IMR-90 (cell line): ENCODE data around the gene CCDC122. TPM values are rescaled to one million over a fixed set of nuclear protein-coding genes. Genes with fewer than 3 reads are reported as not detected.
"Not testable (repeated sequence)": the region's sequence is repeated elsewhere in the genome, so short reads cannot be mapped to it uniquely, and the experiment has no call there.

Experiments used
- ATAC-seq: fragments of 200-7000 bp; cut with Tn5 transposase; 2 replicates; pipeline ENCODE4 v1.9.1; 2020; ENCODE audit warnings: low read depth, mild to moderate bottlenecking, moderate library complexity
- BruUV-seq: library from RNA; stranded (reverse); fragments of 400-500 nt; replicated peaks from 2 replicates; lab custom pipeline; 2021; lab: Mats Ljungman, UMichigan
- CTCF ChIA-PET: fragments of 300-600 bp; formaldehyde crosslinking; extraction: SDS; loops from one replicate; lab custom pipeline; 2021; ENCODE audit warnings: antibody characterized with exemption; lab: Yijun Ruan, JAX
- POLR2A ChIA-PET: fragments of 300-600 bp; sonication (Branson Sonifier 250); formaldehyde crosslinking; loops from one replicate; lab custom pipeline; 2022; ENCODE audit warnings: antibody characterized with exemption; ENCODE audit not compliant: unreplicated experiment; lab: Charles Lee
- DNase-seq: peaks from one replicate; pipeline ENCODE4 v3.0.0; 2013
- H2AFZ ChIP-seq: replicated peaks from 2 replicates; pipeline ENCODE3; 2013; ENCODE audit warnings: low read length, mild to moderate bottlenecking; ENCODE audit not compliant: poor library complexity
- H2AK5ac ChIP-seq: 2 replicates; pipeline ENCODE4 v1.6.1; 2013; ENCODE audit warnings: low read depth, low read length, inconsistent platforms
- H2AK9ac ChIP-seq: replicated peaks from 2 replicates; pipeline ENCODE3; 2013; ENCODE audit warnings: mild to moderate bottlenecking, low read depth, low read length, moderate library complexity; ENCODE audit not compliant: poor library complexity
- H2BK120ac ChIP-seq: 2 replicates; pipeline ENCODE4 v1.6.1; 2013; ENCODE audit warnings: low read depth, low read length, inconsistent platforms
- H2BK15ac ChIP-seq: 3 replicates; pipeline ENCODE4 v1.6.1; 2013; ENCODE audit warnings: low read depth, low read length, inconsistent platforms
- H2BK20ac ChIP-seq: 2 replicates; pipeline ENCODE4 v1.6.1; 2013; ENCODE audit warnings: low read depth, mild to moderate bottlenecking, inconsistent platforms, low read length, moderate library complexity
- H2BK5ac ChIP-seq: 2 replicates; pipeline ENCODE4 v1.6.1; 2013; ENCODE audit warnings: mild to moderate bottlenecking, low read depth, low read length, inconsistent platforms; ENCODE audit not compliant: poor library complexity, severe bottlenecking
- H3K14ac ChIP-seq: replicated peaks from 2 replicates; pipeline ENCODE4 v1.6.1; 2013; ENCODE audit warnings: low read depth, low read length, inconsistent platforms
- H3K18ac ChIP-seq: 2 replicates; pipeline ENCODE4 v1.6.1; 2013; ENCODE audit warnings: low read depth, low read length, control low read depth
- H3K23ac ChIP-seq: 2 replicates; pipeline ENCODE4 v1.6.1; 2013; ENCODE audit warnings: low read depth, low read length, inconsistent platforms
- H3K27ac ChIP-seq: 2 replicates; pipeline ENCODE4 v1.5.1; 2013; ENCODE audit warnings: mild to moderate bottlenecking, control low read depth, low read length; ENCODE audit not compliant: insufficient read depth
- H3K27me3 ChIP-seq: 2 replicates; pipeline ENCODE4 v1.6.1; 2013; ENCODE audit warnings: low read length; ENCODE audit not compliant: control insufficient read depth, insufficient read depth
- H3K36me3 ChIP-seq: 2 replicates; pipeline ENCODE4 v1.6.1; 2013; ENCODE audit warnings: low read length, mixed read lengths; ENCODE audit not compliant: control insufficient read depth, insufficient read depth
- H3K4ac ChIP-seq: 2 replicates; pipeline ENCODE4 v1.6.1; 2013; ENCODE audit warnings: low read depth, low read length, inconsistent platforms
- H3K4me1 ChIP-seq: 2 replicates; pipeline ENCODE4 v1.6.1; 2013; ENCODE audit warnings: low read length, mixed read lengths; ENCODE audit not compliant: control insufficient read depth, insufficient read depth
- H3K4me2 ChIP-seq: 2 replicates; pipeline ENCODE4 v1.6.1; 2013; ENCODE audit warnings: low read depth, mild to moderate bottlenecking, control low read depth, low read length, moderate library complexity
- H3K4me3 ChIP-seq: 2 replicates; pipeline ENCODE4 v1.5.1; 2013; ENCODE audit warnings: low read depth, mild to moderate bottlenecking, control low read depth, low read length, moderate library complexity; ENCODE audit not compliant: insufficient read depth
- H3K56ac ChIP-seq: 2 replicates; pipeline ENCODE4 v1.6.1; 2013; ENCODE audit warnings: low read length, inconsistent platforms; ENCODE audit not compliant: insufficient read depth; ENCODE audit errors: extremely low read depth
- H3K79me1 ChIP-seq, 2 experiments: 2 replicates each; pipeline ENCODE4 v1.6.1; 2013; ENCODE audit warnings: low read length in 2 of 2, inconsistent platforms in 1 of 2, low read depth in 1 of 2
- H3K9ac ChIP-seq: 2 replicates; pipeline ENCODE4 v1.6.1; 2013; ENCODE audit warnings: low read depth, low read length, control low read depth
- H3K9me1 ChIP-seq: 2 replicates; pipeline ENCODE4 v1.6.1; 2013; ENCODE audit warnings: low read length, inconsistent platforms; ENCODE audit not compliant: insufficient read depth
- H3K9me3 ChIP-seq: 2 replicates; pipeline ENCODE4 v1.6.1; 2013; ENCODE audit warnings: low read length; ENCODE audit not compliant: control insufficient read depth, insufficient read depth
- H4K20me1 ChIP-seq: 2 replicates; pipeline ENCODE4 v1.6.1; 2013; ENCODE audit warnings: low read length, inconsistent platforms; ENCODE audit not compliant: insufficient read depth
- H4K5ac ChIP-seq: 2 replicates; pipeline ENCODE4 v1.6.1; 2013; ENCODE audit warnings: mild to moderate bottlenecking, low read depth, low read length, control low read depth
- H4K8ac ChIP-seq, 2 experiments: 2 replicates each; pipeline ENCODE4 v1.6.1; 2013; ENCODE audit warnings: low read depth in 2 of 2, low read length in 2 of 2, control low read depth in 1 of 2, inconsistent platforms in 1 of 2
- H4K91ac ChIP-seq: 2 replicates; pipeline ENCODE4 v1.6.1; 2013; ENCODE audit warnings: low read depth, low read length, inconsistent platforms; ENCODE audit not compliant: insufficient read depth
- WGBS, 2 experiments: methylation state at CpG; one replicate each; pipeline versions ENCODE4 v1.1.5 to v1.1.7; 2013; ENCODE audit warnings: missing lambda C conversion rate in 2 of 2; ENCODE audit not compliant: insufficient read length in 1 of 2; ENCODE audit errors: extremely low coverage in 2 of 2; 5-methylcytosine and 5-hydroxymethylcytosine counted together
- dilution Hi-C: fragments of 300-500 bp; cut with HindIII; formaldehyde crosslinking; loops from one replicate; pipeline ENCODE4 v1.14.3; 2018; ENCODE audit warnings: low sequenced_read_pairs; ENCODE audit not compliant: unreplicated experiment
- in situ Hi-C: fragments of 300-500 bp; cut with MboI; formaldehyde crosslinking; loops from 3 replicates; pipeline ENCODE4 v1.14.3; 2019; ENCODE audit warnings: low sequenced_read_pairs, inconsistent platforms, mixed read lengths
- intact Hi-C: fragments of 100-400 bp; cut with micrococcal nuclease; formaldehyde crosslinking; loops from 2 replicates; pipeline ENCODE4 v1.10.0; 2022
- polyA plus RNA-seq, 3 experiments: library from polyadenylated mRNA; depleted of rRNA; stranded (reverse); fragments of >200 nt; gene quantifications; 2 replicates each; pipeline ENCODE4 v1.2.3, GENCODE V29; 2012; ENCODE audit warnings: low replicate concordance in 1 of 3
- total RNA-seq: library from RNA; depleted of rRNA; stranded (reverse); fragments of >200 nt; gene quantifications from 2 replicates; pipeline ENCODE4 v1.2.3, GENCODE V29; 2012

The CCDC122 gene
- total and polyA plus RNA-seq, 2 of the 4 experiments (the other 2 are of a cell fraction) = 0.70 to 0.72 TPM

DNA sequence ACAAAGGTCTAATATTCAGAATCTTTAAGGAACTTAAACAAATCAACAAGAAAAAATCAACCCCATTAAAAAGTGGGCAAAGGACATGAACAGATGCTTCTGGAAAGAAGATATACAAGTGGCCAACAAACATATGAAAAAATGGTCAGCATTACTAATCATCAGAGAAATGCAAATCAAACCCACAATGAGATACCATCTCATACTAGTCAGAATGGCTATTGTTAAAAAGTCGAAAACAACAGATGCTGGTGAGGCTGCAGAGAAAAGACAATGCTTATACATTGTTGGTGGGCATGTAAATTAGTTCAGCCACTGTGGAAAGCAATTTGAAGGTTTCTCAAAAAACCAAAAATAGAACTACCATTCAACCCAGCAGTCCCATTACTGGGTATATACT is 54.9 kb downstream of the CCDC122 start:
- ATAC-seq, H3K27me3 ChIP-seq, H4K5ac ChIP-seq, H3K4me2 ChIP-seq, H3K18ac ChIP-seq, POLR2A ChIA-PET, H2BK20ac ChIP-seq, H3K27ac ChIP-seq, H2AK9ac ChIP-seq, H2AFZ ChIP-seq, H4K20me1 ChIP-seq, H2BK15ac ChIP-seq, H4K8ac ChIP-seq, H3K4me3 ChIP-seq, H3K4ac ChIP-seq, H3K23ac ChIP-seq, H4K91ac ChIP-seq, H3K9me3 ChIP-seq, in situ Hi-C loops, CTCF ChIA-PET, H3K36me3 ChIP-seq, BruUV-seq, dilution Hi-C loops, H2BK5ac ChIP-seq, H2AK5ac ChIP-seq, H3K9me1 ChIP-seq, H3K79me1 ChIP-seq, H3K4me1 ChIP-seq, intact Hi-C loops, H3K56ac ChIP-seq, H2BK120ac ChIP-seq, H3K9ac ChIP-seq, H3K14ac ChIP-seq: not testable (repeated sequence)
- DNase-seq = peak; percentile 30
- WGBS, 2 experiments = no CpG with 5 or more reads among the region's 1 CpG
